Activated CD8-positive, alpha-beta memory T cell treated with anti-CD3 and anti-CD28 coated beads, Interleukin-2, amount 50 U/mL, for 48 hours (primary cell): ENCODE measurements around the gene ZNF618.

Experiments
- DNase-seq: peaks from one replicate; pipeline ENCODE4 v3.0.0-alpha.2; 2020

The ZNF618 gene

DNA sequence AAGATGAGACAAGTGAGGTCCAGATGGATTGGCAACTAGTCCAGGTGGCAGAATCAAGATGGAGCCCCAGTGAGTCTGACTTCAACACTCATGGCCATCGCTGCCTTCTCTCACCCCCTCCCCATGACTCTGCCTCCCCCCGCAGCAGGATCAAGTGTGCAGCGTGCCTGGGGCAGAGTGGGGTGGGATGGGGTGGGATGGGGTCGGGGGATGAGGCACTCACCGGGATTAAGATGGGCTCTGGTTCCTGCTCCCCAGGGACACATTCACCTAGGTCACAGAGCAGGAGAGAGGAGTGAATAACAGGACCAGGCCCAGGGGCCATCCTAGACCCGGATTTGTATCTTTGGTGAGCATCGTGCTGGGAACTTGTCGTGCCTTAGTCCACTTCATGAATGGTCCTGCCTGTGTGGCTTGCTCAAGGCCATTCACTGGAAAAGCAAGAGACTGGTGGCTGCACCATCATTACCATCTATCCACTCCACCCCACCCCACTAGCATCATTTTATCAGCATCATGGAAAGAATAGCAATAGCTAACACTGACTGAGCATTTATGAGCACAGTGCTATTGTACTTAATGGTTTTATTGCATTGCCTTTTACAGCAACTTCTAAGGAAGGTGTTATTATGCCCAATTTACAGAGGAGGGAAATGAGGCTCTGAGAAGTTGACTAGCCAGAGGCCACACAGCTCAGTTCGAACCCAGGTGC lies 193.5 kb downstream of the ZNF618 start:
- no peak for DNase-seq

DNA sequence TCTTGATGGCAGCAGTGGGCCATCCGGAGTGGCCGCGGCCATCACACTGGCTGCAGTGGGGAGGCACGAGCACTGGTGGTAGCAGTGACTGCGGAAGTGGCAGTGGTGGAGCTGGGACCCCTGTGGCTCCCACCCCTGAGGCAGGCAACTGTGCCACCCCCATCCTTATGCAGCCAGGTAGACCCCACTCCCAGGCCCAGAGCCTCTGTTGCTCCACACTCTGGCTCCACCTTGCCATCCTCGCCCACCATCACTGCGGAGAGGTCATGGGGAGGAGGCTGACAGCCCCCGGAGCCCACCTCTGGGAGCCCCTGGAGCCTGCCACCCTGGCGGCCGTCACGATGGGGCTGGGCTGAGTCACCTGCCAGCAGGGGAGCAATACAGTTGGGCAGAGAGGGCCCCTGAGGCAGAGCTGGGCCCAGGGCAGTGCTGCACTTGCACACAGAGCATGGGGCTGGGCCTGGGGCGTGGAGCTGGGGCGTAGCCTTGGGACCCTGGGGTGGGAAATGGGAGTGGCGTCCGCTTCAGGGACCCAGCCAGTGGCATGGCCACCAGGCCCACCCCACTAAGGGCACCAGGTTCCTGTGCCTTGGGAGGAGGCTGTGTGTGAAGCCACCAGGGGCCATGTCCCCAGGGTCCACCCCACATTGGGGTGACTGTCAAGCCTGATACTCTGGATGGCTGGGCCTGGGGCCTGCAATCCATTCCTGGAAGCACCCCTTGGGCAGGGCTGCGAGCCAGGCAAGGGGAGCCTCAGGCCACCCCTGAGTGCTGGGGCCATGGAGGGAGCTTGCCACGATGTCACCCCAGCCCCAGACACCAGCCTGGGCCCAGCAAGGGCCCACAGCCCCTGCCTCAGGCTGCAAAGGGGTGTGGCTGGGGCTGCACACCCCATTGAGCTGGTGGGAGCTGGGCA lies 194.3 kb downstream of the ZNF618 start:
- no peak for DNase-seq

DNA sequence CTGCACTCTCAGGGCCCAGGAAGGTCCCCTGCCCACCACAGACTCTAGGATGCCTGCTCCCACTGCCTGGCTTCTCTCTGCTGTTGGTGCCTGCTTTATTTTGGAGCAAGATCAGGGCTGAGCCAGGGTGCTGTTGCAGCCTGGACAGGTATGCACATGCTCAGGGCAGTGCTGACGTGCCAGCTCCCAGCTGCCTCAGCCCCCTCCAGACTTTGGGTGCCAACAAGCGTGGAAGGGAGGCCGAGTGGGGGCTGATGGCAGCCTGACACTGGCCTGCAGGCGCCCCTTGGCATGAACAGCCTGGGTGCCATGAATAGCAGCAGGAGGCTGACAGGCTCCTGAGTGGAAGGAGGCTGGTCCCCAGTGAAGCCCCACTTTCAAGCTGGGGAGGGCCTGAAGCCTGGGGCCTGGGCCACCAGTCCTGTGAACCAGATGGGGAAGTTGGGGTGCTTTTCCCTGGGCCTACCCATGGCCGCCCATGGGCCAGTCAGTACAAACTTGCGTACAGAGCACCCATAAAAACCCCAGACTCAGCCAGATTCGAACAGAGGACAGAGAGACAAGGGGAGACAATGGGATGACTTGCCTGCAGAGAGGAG lies 195.2 kb downstream of the ZNF618 start:
- no peak for DNase-seq

DNA sequence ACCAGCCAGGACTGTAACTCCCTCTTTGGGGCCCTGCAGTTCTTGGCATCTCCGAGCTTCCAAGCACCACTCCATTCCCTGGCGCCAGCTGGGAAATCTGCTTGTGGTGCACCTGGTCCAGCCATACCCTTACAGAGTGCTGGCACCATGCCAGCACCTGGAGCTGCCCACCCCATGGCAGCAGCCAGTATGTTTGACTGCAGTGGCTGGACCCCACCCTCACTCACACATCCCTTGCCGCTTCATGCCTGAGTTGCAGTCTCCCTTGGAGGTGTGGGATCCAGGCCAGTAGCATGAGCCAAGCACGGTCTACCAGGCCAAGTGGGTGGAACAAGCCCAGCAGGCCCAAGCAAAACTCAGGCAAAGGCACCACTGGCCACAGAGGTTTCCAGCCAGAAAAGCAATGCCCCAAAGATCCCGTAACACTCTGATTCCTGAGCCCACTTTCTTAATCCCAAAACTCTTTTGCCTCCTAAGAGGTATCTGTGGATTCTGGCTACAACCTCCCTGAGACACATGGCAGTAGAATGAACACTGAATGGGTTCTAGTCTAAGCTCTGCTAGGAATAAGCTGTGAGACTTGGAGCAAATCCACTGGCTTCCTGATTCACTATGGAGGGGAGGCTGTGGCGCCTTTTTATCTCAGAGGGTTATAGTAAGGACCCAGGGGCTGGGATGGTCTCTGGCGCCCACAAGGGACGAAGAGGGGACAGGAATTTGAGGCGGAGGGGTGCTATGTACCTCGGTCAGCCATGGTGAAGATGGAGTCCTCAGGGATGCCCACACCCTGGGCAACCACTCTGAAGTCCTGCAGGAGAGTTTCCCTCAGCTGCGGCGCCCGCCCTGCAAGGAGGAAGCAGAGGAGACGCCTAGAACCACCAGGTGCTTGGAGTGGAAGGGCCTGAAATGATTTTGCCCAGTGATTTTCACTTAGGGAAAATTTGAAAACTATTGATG lies 196.4 kb downstream of the ZNF618 start:
- no peak for DNase-seq

DNA sequence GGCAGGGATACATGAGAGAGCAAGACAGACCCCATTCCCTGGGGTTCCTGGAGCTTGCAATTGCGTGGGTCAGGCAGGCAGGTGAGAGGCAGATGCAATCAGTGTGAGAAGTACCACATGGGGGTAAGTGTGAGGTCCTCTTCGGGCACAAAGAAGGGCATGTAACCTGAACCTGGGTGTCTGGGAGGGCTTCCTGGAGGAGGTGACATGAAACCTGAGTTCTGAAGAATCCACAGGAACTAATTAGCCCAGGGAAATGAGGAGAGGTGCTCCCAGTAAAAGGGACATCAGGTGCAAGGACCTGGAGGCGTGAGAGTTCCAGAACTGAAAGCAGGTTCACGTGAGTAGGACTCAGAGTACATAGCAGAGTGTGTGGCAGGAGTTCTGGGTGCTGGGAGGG lies 199.5 kb downstream of the ZNF618 start:
- no peak for DNase-seq

DNA sequence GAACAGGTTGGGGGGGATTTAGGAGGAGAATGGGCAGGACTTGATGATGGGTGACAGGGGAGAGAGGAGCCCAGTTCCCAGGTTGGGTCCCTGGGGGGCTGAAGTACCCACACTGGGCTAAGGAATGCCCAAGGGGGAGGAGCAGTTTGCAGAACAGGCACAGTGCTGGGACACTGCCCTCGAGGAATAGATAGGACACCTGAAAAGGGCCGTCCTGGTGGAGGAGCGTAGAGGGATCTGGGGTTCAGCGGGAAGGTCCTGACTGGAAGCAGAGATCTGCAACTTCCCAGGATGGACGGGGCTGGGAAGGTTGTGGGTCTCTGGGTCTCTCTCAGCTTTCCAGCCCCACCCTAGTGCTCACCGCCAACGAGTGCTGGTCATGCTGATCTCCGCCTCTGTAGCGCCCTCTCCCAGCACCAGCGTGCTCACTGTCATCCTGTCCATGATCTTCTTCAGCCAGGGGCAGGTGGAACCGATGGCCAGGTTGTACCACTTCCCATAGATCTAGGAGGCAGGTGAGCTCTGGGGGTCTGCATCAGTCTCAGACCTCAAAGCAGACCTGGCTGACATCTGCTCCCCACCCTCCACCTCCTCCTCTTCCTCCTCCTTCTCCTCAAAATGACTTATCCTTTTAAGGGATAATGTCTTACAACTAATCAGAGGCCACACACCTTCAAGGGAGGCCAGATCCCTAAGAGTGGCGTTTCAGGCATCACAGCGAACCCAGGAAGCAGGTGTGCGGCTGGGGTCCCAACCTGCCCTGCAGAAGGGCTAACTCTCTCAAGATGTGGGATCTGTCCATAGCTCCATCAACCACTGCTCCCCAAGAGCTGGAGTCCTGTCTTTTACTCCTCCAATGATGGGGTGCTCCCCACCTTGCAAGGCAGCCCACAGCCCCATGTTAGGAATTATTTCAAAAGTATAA lies 200.4 kb downstream of the ZNF618 start:
- DNase-seq: no peak

DNA sequence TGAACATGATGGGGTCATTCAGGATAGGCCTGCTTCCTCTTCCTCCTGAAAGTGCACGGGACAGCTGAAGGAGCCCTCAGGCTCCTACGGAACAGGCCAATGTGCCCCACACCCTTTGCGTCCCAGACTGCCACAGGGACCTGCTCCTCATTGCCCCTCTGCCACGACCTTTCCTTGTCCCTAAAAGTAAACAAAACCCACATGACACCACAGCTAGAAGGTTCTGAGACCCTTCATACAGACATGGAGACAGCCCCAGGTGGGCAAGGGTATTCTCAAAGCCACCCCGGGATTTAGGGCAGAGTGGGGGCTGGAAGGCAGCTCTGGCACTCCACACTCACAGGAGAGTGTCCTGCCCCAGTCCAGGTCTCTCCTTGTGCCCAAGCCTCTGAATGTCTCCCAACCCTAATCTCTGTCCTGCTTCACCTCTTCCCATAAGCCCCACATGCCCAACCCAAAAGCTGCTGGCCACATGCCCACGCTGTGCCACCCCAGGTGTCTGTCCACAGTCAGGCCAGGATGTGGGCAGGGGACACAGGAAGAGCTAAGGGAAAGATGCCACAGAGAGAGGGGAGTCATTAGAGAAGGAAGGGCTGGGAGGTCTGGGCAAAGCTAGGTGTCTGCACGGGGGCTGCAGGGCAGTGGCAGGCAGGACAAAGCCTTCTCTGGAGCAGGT lies 201.2 kb downstream of the ZNF618 start:
- no peak for DNase-seq

DNA sequence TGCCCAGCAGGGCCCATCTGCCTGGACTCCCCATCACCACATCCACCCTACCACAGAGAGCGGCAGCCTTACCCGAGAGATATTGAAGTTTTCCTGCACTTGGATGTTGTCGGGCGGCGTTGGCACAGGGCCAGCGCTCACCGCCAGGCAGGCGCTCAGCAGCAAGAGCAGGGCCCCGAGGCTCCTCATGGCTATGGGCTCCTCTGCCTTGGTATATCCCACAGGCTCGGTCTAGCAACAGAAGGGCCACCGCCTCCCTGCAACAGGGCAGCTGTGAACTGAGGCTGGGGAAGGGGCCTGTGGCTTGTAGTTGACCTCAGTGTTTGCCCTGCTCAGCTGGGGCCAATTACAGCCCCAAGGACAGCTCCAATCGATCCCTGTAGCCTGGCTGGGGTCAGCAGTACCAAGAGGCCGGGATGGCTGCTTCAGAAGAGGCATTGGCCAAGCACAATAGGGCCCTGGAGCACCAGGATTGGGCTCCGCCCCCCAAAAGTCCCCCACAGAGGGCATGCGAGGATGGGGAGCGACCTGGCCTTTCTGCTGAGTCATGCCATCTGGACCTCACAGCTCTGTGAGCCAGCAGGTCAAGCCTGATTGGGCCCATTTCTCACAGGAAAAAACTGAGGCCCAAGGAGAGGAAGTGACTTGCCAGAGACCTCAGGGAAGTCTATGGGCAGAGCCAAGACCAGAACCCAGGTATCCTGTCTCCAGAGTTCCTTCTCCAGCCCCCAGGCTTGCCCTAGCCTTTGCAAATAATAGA lies 202.1 kb downstream of the ZNF618 start, which contains the start of gene AMBP:
TSS of gene AMBP (minus strand) at position 280 of the 760 bp plus-strand sequence. CDS start at position 189, 91 bp downstream.
- DNase-seq: no peak

DNA sequence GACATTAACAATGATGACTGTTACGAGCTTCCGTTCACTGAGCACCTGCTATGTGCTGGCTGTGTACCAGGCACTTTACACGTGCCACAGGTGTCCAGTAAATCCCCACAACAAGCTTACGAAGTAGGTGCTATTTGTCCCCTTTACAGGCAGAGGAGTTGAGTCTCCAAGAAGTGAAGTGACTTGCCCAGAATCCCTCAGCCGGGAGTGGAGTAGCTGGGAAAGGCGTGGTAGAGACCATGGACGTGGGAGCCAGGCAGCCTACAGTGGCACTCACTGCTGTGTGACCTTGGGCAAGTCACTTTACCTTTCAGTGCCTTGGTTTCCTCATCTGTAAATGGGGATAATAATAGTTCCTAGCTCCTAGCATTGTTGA lies 202.7 kb downstream of the ZNF618 start:
- DNase-seq: no peak

DNA sequence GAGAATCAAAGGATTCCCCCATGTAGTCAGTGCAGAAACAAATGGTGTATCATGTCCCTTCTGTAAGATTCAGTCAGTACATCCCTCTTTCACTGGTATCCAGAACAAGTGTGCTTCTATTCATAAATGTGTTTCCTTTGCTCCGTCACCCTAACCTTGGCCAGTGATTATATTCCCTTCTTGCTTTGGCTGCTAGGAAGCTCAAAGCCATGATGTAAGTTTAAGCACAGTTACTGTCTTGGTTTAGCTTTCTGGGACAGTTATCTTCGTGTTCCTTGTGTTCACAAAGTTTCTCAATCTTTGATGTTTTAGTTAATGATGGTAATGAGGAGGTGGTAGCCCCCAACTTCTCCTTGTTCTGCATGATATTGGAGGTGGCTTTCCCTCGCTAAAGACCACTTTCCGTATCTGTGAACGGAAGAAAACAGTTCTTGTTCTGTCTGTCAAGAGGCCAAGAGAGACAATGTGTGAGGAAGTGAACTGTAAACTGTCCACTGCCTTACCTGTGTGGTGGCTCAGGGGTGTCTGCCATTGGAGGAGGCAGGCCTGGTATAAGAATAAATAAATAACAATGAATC lies 204.2 kb downstream of the ZNF618 start:
- no peak for DNase-seq

DNA sequence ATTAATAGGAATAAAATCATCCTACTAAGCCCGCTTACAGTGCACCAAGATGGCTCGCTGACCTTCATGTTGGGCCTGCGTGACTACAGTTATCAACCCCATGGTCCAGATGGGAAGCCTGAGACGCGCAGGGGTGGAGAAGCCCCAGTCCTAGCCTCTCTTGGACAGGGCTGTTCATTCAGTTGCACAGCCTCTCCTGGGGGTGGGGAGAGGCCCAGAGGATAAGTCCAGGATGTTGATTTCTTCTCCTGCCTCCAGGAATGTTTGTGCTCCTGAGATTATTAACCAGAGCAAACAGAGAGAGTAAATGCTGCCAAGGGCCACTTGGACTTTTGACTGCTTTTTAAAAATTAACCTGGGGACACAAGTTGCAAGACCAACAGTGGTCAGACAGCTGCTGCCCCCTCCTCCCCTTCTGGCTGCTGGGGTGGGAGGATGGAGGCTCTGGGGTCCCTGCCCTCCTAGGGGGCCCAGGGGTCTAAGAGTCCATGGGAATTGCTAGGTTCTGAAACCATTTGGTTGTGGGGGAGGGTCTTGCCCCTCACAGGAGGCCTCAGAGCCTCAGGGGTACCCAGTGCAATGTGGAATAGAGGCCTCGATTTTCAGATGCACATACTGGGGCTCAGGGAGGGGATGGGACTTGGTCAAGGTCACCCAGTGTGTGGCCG lies 204.8 kb downstream of the ZNF618 start:
- DNase-seq: no peak

DNA sequence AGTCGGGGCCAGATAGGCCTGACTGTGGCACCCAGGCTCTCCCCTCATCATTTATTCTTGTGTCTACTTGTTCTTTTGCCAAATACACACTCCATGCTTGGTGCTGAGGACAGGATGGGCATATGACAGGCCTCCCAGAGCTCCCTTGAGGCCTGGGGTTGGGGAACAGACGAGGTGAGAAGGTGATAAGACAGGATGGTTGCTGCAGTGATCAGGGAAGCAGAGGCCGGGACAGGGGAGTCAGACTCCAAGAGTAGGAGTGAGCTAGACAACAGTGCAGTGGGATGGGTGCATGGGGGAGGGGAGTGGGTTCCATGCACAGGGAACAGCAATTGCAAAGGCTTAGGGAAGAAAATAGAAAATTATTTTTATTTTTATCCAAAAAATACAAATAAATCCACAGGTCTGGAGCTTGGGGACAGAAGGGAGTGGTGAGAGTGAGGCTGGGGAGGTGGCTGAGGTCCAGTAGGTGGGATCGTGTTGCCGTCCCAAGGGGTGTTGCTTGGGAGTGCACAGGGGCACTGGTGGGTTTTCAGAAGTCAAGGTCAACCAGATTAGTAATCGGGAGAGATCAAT lies 205.4 kb downstream of the ZNF618 start:
- no peak for DNase-seq

DNA sequence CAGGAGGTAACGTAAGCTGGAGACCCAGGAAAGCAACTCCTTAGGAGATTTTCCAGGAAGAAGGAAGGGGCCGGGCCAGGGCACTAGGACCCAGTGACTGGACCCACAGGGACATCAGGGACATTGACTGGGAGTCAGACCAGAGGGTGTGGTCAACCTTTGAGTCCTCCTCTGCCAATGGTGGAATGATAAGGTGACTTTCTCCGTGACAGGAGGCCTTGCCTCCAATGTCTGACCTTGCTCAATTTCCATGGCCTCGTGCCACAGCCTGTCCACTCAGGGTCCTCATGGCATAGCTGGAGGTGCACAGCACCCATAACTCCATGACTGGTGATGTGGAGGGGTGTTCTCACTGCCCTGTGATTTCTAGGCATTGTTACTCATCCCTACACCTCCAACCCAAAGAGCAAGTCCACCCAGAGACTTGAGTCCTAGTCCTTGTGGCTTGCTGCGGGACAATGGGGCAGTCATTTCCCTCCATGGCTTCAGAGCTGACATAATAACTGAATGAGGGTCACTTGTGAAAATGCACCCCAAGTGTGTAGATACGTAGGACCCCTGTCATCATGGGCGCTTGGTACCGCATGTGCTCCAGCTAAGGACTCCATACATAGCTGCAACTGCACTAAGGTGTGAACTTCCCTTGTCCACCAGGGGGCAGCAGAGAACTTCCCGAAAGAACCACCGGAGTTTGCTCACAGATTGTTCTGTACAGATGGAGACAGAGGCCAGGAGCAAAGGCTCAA lies 206.1 kb downstream of the ZNF618 start:
- peak; percentile 93 for DNase-seq

DNA sequence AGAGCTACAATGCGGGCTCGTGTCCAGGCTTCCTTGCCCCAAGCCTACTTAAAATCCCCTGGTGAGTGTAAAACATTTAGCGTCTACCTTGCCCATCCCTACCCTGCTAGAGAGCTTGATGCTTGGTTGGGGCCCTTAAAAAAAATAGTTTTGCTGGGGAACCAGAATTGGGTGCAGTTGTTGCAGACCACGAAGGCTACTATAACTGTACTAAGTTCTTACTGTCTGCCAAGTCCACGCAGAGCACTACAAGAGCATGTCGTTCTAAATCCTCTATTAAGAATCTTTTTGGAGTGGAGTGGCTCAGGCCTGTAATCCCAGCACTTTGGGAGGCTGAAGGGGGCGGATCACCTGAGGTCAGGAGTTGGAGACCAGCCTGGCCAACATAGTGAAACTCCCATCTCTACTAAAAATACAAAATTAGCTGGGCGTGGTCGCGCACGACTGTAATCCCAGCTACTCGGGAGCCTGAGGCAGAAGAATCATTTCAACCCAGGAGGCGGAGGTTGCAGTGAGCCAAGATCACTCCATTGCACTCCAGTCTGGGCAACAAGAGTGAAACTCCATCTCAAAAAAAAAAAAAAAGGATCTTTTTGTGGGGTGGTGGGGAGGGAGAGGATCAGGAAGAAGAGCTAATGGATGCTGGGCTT lies 206.8 kb downstream of the ZNF618 start:
- peak; percentile 35 for DNase-seq

DNA sequence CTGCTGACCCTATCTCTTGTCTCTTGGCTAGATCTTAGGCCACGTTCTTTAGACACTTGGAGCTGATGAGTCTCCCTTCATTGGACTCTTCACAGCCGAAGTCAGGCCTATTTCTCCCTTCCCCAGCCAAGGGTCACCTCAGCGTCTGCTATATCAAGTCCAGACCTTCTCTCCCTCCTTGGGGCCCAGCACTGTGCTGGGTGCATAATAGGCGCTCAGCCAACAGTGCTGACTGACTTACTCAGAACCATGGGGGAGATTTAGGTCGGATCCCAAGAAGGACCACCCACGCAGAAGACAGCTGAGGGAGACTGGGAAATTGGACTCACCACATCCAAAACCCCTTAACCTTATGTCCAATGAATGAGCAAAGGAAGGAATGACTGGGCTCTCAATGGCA lies 207.6 kb downstream of the ZNF618 start:
- DNase-seq: peak; percentile 42

DNA sequence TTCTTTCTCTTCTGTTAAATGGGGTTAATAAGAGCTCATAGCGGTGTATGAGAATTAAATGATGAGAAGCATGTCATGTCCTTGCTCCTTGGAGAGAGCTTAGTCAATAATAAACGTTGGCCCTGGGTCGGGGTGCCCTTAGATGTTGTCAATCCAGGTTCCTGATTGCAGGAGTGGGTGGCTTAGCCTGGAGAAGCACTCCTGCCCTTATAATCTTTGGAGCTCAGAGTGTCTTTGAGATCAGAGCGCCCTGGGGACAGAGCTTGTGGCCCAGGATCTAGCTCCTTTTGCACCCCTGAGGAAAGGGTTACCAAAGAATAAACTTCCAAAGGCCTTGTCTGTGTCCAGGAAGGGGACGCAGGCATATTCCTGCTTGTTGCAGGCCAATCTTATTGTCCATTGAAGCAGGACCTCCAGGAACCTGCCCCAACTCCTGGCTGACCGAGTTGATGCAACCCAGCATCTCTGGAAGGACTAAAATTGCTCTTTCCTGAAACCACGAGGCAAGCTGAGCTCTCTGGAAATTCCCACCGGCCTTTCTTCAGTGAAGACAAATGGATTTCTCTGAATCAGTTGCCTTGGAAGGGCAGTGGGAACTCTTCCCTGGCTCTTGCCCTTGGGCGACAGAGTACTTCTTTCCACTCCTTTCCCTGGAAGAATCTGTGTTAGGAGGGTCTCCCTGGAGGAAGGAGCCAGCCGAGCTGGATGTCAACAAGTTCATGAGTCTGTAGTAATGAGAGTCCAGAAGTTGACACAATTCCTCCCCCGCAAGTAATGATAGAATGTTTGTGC lies 208.4 kb downstream of the ZNF618 start:
- DNase-seq: peak; percentile 25
